ENCODE measurements around the gene COMP.
"Not testable (repeated sequence)": the region's sequence is repeated elsewhere in the genome, so short reads cannot be mapped to it uniquely, and the experiment has no call there.

DNA sequence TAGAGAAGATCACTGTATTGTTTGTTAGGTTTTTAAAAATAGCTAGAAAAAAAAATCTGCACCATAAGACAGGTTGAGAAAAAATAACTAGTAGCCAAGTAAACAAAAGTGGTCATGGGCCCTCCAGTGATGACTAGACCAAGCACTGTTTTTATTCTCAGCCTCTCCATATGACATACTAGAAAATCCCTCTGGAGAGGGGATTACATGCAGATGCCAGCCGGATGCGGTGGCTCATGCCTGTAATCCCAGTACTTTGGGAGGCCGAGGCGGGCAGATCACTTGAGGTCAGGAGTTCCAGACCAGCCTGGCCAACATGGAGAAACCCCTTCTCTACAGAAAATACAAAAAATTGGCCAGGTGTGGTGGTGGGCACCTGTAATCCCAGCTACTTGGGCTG is 25.5 kb upstream of the COMP start:
- TF ChIP-seq CBX8 (IDR thresholded peaks at IDR 0.05); EP300 (IDR thresholded peaks at IDR 0.05); RFX5 (IDR thresholded peaks at IDR 0.05); HEYL (CRISPR knock-in tag; IDR thresholded peaks at IDR 0.05); RNF2 (IDR thresholded peaks at IDR 0.05; ENCODE audit: borderline replicate concordance, low read depth); CHD2 (IDR thresholded peaks at IDR 0.05; ENCODE audit: low read length, partially characterized antibody); POLR2AphosphoS2 (conservative IDR thresholded peaks at IDR 0.05; ENCODE audit: low read length); SMC3 (IDR thresholded peaks at IDR 0.05); CEBPB (IDR thresholded peaks at IDR 0.05); RARB (CRISPR knock-in tag; IDR thresholded peaks at IDR 0.05); POLR2A (IDR thresholded peaks at IDR 0.05; ENCODE audit: low read length): not testable (repeated sequence)
- TF ChIP-seq, protein P1, sequence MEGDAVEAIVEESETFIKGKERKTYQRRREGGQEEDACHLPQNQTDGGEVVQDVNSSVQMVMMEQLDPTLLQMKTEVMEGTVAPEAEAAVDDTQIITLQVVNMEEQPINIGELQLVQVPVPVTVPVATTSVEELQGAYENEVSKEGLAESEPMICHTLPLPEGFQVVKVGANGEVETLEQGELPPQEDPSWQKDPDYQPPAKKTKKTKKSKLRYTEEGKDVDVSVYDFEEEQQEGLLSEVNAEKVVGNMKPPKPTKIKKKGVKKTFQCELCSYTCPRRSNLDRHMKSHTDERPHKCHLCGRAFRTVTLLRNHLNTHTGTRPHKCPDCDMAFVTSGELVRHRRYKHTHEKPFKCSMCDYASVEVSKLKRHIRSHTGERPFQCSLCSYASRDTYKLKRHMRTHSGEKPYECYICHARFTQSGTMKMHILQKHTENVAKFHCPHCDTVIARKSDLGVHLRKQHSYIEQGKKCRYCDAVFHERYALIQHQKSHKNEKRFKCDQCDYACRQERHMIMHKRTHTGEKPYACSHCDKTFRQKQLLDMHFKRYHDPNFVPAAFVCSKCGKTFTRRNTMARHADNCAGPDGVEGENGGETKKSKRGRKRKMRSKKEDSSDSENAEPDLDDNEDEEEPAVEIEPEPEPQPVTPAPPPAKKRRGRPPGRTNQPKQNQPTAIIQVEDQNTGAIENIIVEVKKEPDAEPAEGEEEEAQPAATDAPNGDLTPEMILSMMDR (IDR thresholded peaks at IDR 0.05), result not testable (repeated sequence)
- TF ChIP-seq, protein P2, sequence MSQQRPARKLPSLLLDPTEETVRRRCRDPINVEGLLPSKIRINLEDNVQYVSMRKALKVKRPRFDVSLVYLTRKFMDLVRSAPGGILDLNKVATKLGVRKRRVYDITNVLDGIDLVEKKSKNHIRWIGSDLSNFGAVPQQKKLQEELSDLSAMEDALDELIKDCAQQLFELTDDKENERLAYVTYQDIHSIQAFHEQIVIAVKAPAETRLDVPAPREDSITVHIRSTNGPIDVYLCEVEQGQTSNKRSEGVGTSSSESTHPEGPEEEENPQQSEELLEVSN (IDR thresholded peaks at IDR 0.05; ENCODE audit: borderline replicate concordance, low read depth), result not testable (repeated sequence)
